Islet of Langerhans (tissue), 1 donor: ENCODE results near the gene ENAH.

ENCODE experiments used
- FAIRE-seq: peaks from one replicate; lab custom pipeline; 2011; peaks lifted over from hg19 to GRCh38; lab: Jason Lieb, UNC

Gene ENAH

DNA sequence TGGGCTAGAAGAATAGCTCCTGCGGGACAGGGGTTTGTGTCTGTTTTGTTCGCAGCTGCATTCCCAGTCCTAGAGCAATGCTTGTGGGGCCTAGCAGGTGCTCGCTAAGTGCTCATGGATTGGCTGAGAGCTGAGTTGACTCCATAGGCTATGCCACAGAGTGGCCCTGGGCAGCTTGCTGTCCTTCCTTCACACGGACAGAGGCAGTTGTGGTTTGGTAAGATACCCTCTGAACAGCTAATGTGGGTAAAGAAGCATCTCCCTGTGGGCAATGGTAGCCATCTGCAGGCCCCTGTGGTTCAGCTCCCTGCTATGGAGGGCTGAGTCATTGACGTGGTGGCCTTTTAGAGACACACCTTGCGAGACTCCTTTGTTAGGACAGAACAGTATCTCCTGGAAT lies 201.6 kb downstream of the ENAH start:
- FAIRE-seq: no peak

DNA sequence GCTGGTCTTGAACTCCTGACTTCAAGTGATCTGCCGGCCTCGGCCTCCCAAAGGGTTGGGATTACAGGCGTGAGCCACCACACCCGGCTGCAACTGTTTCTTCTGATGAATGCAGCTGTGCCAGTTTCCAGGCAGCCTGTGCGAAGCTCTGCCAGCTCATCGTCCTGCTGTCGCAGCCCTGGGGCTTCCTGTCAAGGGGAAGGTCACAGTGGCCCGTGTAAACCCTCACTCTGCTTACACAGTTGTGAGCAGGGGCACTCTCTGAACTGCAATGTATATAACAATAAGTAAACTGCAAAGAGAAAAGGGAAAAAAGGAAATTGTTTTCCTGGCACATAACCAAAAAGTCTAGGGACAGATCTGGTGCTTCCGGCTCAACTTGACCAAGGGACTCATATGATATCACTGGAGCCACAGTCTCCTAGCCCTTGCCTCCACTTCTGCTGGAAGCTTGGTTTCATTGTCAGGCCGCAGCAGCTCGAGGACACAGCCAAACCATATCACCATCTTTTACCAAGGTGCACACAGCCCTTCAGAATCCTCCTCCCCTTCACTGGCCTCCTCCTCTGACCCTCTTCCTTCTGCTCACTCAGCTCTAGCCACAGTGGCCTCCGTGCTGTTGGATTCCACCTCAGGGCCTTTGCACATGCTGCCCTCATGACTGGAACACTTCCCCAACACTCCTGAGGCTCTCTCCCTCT lies 202.3 kb downstream of the ENAH start:
- no peak for FAIRE-seq

DNA sequence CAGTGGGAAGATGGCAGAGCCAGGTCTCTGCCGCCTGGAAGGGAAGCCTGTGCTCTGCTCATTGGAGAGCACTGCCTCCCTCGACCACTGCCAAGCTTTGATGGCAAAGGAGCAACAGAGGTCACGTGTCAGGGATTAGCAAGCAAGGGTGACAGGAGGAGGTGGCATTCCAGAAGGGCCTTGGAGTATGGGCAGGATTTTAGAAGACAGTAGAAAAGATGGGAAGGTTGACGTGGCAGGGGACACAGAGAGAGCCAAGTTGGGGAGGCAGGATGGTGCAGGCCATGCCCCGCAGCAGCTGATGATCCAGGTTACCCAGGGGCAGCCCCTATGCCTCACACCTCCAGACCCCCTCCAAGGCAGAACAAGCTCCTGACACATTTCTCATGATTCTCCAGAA lies 203.1 kb downstream of the ENAH start:
- no peak for FAIRE-seq

DNA sequence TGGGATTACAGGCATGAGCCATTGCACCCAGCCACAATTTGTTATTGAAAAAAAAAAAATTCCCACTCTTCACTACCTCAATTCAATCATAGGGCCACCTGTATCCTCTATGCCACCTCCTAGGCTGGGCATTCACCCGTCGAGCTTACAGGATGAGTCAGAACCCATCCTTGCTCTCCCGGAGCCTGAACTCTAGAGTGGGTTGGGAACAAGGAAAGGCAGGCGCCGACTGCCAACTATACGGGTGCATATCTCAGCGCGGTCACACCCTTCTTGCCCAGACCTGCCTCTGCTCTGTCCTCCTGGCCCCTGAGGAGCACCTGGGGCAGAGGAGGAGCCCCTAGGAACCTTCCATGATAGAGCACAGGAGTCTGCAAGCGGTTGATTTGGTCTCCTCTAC lies 203.7 kb downstream of the ENAH start:
- FAIRE-seq: no peak

DNA sequence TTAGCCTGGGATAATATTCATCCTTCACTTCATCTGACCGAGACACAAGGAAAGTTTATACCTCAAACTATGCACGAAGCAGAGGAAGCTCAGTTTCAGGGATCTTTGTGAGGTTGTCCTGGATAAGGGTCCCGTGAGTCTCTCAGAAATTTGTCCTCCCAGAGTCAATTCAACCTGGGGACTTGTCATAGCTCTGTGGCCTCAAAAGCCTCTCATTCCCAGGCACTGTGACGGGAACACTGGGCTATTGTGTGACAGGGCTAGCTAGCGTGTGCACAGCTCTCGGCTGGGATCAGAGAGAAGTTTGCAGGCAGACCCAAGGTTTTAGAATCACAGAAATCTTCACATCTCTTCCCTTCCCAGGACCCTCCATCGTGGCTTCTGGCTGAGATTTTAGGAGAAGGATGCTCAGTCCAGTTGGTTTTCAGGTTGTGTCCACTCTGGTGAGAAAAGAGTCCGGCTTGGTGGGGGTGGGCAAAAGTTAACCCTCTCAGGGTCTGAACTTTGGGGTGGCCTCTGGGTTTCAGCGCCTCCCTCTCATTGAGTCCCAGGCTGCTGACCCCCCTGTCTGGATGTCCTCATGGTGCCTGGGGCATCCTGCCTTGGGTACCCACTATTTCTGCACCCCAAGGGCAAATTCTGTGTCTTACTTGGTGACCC lies 204.6 kb downstream of the ENAH start:
- no peak for FAIRE-seq

DNA sequence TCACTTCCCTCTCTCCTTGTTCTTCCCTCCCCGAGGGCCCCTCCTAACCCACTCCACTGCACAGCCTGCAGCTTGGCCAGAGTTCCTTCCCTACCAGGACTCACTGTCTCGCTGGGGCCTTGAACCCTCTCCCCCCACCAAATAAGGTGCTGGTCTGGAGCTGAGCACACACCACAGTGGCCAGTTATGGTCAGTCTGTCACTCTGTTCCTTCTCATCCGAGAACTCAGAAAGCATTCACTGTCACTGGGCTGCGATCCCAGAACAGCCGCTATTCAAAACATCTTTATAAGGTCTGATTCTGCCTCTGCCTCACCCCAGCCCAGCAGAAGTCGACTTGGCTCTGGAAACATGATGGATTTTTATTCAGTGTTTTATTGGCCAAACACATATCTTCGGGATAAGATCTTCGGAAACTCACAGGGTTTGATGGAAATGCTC lies 205.3 kb downstream of the ENAH start:
- FAIRE-seq: no peak

DNA sequence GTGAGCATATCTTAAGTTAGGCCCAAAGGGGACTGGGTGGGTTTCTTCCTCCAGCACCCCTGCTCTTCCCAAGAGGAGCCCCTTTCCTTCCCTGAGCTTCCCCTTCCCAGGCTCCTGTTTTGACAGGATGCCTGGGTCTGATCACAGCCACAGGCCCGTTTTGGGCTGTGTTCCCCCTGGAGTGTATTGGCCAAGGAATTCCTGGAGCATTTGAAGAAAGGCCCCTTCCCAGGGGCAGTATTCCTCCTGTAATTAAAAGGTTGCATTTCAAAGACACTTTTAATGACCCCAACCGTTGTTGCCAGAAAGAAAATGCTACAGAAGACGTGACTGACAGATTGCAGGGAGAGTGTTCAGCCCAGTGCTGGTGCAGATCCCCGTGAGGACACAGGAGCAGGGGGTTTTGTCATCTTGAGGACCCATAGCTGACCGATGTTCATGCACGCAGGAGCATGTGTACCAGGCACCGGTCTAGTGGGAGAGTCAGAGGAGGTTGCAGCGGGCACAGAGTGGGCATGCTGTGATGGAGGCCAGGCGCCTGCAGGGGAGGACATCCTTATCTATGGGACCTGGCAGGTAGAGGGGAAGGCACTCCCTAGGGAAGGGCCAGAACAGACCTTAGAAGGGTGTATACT lies 205.8 kb downstream of the ENAH start:
- no peak for FAIRE-seq

DNA sequence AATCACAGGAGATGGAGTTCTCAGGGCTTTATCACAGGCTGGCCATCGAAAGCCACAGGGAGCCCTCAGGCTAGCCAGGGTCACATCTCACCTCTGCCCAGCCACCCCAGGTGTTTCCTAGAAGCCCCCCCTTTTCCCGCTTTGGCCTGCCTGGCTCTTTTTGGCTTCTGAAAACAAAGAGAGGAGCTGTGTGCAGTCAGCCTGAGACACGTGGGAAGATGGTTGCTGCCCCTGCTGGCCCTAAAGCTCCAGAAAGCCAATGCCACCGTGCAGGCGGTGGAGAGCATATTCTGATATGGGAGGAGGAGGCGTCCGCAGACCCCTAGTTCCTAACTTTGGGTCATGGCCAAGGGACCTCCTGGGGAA lies 206.3 kb downstream of the ENAH start:
- FAIRE-seq: no peak

DNA sequence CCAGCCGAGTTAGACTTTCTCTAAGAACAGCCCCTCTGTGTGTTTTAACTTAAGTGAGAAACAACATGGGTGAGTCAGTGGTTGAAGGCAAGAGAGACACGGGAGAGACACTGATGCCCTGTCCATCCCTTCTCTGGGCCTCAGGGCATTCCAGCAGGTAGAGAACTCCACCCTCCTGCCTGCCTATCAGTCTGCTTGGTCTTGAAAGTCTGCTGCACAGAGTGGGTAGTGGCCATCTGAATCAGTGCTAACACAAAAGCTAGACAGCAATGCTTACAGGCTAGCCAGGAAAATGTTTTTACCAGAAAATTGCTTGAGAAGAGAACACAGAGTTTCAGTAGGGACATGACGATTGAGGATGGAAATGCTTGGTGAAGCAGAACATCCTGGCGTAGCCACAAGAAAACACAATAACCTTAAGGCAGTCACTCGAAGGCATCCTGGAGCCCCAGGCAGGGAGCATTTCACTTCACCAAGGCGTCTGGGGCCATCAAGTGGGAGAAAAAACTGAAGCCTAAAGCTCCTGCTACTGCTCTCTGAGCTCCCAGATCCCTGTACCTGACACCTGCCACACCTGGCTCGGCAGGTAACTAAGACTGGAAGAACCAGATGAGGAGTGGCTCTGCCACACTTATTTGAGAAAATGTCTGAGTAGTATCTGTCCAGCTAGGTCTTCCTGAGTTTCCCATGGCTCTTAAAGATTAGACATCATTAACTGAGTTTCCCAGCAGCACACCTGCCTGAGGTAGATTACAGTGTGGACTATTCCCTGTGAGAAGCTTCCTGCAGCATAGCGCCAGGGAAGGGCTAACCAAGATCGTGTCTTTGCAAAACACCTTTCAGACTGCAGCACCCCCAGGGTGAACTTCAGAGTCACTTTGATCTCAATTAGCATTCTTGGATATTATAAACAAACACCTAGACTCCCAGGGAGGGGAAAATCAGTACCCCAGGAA lies 207.0 kb downstream of the ENAH start:
- FAIRE-seq: no peak

DNA sequence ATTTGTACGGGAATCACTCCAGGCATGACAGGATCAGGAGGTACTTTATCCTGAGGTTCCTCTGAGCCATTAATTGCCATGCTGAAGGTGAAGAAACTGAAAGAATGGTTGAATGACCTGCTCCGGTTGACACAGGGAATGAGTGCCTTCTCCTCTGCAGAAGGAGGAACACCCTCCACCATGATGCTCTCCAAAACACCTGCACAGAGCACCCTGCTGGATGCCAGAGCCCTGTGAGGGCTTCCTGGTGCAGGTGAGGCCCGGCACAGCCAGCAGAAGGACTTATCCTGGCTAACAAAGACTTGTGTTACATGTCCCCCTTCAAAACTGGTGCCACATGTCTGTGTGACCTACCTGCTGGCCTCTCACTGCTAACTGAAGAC lies 210.8 kb downstream of the ENAH start:
- FAIRE-seq: no peak

DNA sequence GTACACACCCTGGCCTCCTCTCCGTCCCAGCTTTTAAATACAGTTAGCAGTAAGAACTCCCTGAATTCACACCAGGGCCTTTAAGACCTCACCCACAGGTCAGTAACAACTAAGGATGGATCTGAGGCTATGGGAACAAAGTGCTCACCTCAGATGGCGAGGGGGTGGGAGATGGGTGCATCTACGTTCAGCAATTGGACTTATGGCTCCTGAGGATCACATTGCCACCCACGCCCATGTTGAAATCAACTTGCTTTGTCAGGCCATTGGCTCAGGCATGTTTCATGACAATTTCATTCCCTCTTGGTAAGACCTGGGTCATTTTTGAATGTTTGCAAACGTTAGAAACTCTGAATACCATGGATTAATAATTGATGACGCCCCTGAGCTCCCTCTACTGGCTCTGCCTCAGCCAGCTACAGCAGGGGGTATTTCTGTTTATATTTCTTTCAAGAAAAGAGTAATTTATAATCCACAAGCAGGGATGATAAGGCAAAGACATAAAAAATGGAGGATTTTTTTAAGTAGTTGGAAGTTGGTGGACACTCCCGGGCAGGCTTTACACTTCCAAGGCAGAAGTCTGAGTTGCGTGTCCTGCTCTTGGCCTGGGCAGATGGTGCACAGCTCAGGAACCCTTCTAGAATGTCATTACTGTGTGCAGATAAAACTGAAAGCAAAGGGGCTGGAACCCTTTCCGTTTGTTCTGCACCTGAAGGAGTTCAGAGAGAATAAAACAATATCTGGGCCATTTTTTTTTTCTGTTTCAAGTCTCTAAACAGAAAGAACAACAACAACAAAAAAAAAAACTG lies 211.4 kb downstream of the ENAH start:
- FAIRE-seq: no peak

DNA sequence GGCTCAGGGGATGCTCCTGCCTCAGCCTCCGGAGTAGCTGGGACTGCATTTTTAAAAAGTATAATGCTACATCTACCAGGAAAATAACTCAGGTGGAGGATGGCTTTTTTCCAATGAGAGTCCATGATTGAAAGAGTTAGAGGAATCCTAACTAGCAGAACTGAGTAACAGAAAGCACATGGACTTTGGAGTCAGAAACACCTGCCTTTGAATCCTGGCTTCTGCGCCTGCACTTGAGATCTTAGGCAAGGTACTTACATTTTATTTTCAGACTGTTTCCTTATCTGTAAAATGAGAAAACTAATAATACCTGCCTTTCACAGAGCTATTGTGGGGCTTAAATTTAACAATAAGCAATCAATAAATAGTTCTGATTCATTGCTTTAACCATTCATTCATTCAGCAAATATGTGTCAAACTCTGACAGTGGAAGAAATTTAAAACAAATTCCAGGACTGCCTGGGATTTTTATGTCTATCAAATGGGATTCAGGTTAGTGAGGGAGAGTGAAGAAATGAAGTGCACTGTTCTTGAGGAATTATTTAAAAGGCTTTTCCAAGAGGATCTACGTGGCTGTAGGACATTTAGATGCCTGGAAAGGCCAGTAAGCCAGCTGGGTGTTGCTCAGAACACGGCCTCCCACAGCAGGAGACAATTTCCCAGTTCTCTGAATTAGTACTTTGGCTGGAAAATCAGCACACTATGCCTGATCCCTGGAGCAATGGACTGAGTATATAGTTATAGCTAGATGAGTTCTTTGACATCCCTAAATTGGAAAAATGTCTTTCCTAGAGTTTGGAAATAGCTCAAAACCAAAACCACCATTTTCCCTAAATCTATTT lies 212.3 kb downstream of the ENAH start:
- no peak for FAIRE-seq

DNA sequence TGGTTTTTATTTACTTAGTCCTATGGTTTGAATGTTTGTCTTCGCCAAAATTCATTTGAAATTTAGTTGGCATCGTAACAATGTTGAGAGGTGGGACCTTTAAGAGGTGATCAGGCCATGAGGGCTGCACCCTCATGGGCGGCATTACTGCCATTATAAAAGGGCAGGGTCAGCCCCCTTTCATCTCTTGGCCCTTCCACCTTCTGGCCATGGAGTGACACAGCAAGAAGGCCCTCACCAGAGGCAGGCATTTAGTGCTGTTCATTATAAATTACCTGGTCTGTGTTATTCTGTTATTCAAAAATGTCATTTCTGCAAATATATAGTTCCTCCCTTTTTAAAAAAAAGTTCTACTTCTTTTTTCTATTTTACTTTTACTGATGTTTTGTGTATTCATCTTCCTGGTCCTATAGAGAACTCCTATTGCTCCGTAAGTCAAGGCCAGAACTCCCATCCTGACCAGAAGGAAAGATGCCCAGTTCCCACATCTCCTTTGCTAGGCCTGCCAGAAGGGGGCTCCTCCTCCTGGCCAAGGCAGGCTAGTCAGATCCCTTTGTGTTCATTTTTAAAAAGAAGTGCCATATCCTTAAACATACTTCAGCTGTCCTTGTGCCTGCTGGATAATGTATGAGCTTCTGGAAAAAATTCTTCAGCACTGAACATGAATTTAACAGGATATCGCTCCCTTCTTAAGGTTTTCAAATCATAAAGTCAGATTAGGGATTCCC lies 215.0 kb downstream of the ENAH start:
- no peak for FAIRE-seq
